A673 (cell line): ENCODE results near the gene UBAP2L.

Experiments
- CTCF ChIP-seq: fragments of 300-800, 200-600 bp; sonication (generic); conservative IDR thresholded peaks from 2 replicates; pipeline ENCODE4 v1.5.1; 2017; ENCODE audit warnings: low read depth, mild to moderate bottlenecking, antibody characterized with exemption, low read length, moderate library complexity, mixed read lengths
- EZH2 ChIP-seq: fragments of 200-600 bp; sonication (generic); IDR thresholded peaks from 2 replicates; pipeline ENCODE4 v1.6.1; 2017; ENCODE audit warnings: borderline replicate concordance, low read depth, mild to moderate bottlenecking, mixed read lengths, antibody characterized with exemption, low read length; ENCODE audit not compliant: poor library complexity, severe bottlenecking

DNA sequence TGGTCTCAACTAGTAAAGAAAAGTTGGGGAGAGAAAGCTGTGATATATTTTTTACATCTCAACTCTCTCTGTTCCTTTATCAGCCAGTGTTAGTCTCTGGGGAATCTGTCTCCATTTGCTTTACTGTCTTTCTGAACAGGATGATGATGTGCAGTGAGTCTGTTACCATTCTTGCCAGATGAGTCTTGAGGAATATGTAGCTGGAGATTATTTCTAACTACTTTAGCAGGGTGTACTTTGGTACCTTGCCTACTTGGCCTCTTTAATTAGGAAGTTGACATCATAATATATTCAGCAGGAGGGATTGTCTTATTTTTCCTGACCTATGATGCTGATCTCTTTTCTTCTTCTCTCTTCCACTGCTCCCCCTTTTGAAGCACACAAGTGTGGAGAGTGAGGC lies 35.9 kb downstream of the UBAP2L start:
- TF ChIP-seq CTCF, result no peak
- TF ChIP-seq EZH2, result no peak
